NCI-H2081 treated with DMSO at 0.1 percent for 48 hours (cell line): ENCODE data around the gene CREB5.

Experiments used
- DNase-seq: peaks from one replicate; lab custom pipeline; 2025; lab: John Stamatoyannopoulos, UW

CREB5 gene

GRCh38 chr7:28747854-28748253 is 335.5 kb downstream of the CREB5 start:
- DNase-seq = no peak

GRCh38 chr7:28748346-28748745 is 336.0 kb downstream of the CREB5 start:
- no peak for DNase-seq

- no peak for DNase-seq
Observed at GRCh38 chr7:28748933-28749584, 336.7 kb downstream of the CREB5 start.

GRCh38 chr7:28749638-28750037 is 337.3 kb downstream of the CREB5 start:
- no peak for DNase-seq

- DNase-seq = no peak
Observed at GRCh38 chr7:28750981-28751380, 338.7 kb downstream of the CREB5 start.

- no peak for DNase-seq
Observed at GRCh38 chr7:28753613-28754012, 341.3 kb downstream of the CREB5 start.

- DNase-seq = no peak
Observed at GRCh38 chr7:28754027-28754426, 341.7 kb downstream of the CREB5 start.

- no peak for DNase-seq
Observed at GRCh38 chr7:28754447-28754846, 342.1 kb downstream of the CREB5 start.

- no peak for DNase-seq
Observed at GRCh38 chr7:28755255-28755654, 342.9 kb downstream of the CREB5 start.

GRCh38 chr7:28758186-28758585 is 345.9 kb downstream of the CREB5 start:
- DNase-seq = no peak

- DNase-seq = no peak
Observed at GRCh38 chr7:28759475-28759971, 347.2 kb downstream of the CREB5 start.

GRCh38 chr7:28761505-28761904 is 349.2 kb downstream of the CREB5 start:
- no peak for DNase-seq

- no peak for DNase-seq
Observed at GRCh38 chr7:28762651-28763050, 350.3 kb downstream of the CREB5 start.

- DNase-seq = no peak
Observed at GRCh38 chr7:28766359-28766758, 354.0 kb downstream of the CREB5 start.

GRCh38 chr7:28767356-28767755 is 355.0 kb downstream of the CREB5 start:
- no peak for DNase-seq

GRCh38 chr7:28768577-28769147 is 356.3 kb downstream of the CREB5 start:
- no peak for DNase-seq

GRCh38 chr7:28771906-28772622 is 359.7 kb downstream of the CREB5 start:
- DNase-seq = no peak

- no peak for DNase-seq
Observed at GRCh38 chr7:28773423-28774145, 361.3 kb downstream of the CREB5 start.

GRCh38 chr7:28774261-28774988 is 362.1 kb downstream of the CREB5 start:
- DNase-seq = peak; percentile 95

GRCh38 chr7:28776463-28777157 is 364.3 kb downstream of the CREB5 start:
- no peak for DNase-seq

GRCh38 chr7:28778786-28779185 is 366.5 kb downstream of the CREB5 start:
- DNase-seq = no peak
